GM18507 (cell line): ENCODE data around the gene DHRS7B.
"Not testable (repeated sequence)": the region's sequence is repeated elsewhere in the genome, so short reads cannot be mapped to it uniquely, and the experiment has no call there.

Experiments used
- DNase-seq: peaks from one replicate; pipeline ENCODE4 v3.0.0; 2011; ENCODE audit warnings: low read depth; ENCODE audit not compliant: insufficient read length; ENCODE audit errors: extremely low spot score
- FAIRE-seq: peaks from 2 replicates; lab custom pipeline; 2011; peaks lifted over from hg19 to GRCh38; lab: Jason Lieb, UNC

Gene DHRS7B

GRCh38 chr17:21144299-21144698, 17.5 kb downstream of the DHRS7B start:
- DNase-seq, FAIRE-seq: not testable (repeated sequence)

GRCh38 chr17:21146362-21147015, 19.7 kb downstream of the DHRS7B start:
- DNase-seq: no peak
- no peak for FAIRE-seq

DNA sequence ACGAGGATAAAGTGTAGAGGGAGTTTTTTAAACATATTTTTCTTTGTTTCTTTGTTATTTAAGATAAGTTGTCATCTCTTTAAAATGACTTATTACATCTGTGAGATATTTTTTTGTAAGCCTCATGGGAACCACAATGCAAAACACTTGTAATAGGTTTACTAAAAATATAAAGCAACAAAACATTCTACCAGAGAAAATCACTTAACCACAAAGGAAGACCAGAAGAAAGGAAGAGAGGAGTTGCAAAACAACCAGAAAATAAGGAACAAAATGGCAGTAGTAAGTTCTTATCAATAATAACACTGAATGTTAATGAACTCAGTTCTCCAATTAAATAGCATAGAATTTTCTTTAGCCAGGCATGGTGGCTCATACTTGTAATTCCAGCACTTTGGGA, 22.9 kb downstream of the DHRS7B start:
- FAIRE-seq: no peak
- no peak for DNase-seq

DNA sequence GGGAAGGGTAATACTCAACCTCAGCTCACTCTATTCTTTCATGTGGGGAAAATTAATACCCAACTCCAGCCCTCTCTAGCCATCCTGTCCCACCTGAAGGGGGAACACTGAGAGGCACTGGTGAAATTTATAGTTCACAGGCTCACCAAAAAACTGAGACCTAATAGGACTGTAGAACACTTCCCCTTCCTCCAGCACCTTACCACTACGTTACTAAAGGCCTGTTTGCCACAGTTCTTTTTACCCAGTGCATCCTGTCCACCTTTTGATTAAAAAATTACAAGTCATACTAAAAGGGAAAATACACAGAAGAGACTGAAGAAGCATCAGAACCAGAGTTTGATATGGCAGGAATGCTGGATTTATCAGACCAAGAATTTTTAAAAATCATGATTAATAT, 26.0 kb downstream of the DHRS7B start:
- DNase-seq (no peak), FAIRE-seq (no peak)

GRCh38 chr17:21157586-21158370, 31.0 kb downstream of the DHRS7B start:
- DNase-seq (no peak), FAIRE-seq (no peak)

- FAIRE-seq (no peak), DNase-seq (no peak)
Observed at GRCh38 chr17:21160401-21160800, 33.6 kb downstream of the DHRS7B start.

DNA sequence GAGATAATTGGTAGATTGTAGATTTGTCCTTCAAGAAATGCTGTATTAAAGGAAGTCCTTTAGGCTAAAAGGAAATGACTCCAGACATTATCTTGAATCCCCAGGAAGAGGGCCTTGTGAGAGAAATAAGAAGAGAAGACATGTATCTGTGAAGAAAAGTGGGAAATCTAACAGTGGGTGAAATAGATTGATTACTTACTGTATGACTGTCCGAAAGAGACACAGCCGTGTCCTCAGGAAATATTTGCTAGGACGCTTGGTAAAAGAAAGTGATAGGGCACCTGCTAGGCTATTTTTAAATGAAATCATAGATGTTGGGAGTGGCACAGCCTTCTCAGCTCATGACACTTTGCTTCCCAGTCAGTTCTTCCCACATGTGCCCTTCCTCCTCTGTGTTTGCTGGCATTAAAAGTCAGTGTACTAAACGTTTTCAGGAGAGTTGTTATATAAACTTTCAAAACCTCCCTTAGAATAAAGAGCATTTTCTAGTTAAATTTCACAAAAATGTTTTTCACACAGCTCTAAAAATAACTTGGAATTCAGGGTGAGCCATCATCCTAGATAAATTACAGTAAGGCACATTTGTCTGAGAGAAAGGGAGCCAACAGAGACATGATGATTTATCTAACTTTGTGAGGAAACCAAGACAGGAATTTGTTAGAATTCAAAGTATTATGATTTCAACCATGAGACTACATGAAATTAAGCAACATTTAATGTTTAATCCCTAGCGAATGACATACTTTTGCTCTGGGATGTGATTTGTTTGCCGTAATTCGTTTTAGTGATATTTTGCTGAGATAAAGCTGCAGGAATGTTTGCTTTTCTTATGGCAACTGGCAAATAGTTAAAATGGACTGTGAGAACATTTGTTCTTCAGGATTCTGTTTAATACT, 35.0 kb downstream of the DHRS7B start:
- FAIRE-seq (no peak), DNase-seq (no peak)

DNA sequence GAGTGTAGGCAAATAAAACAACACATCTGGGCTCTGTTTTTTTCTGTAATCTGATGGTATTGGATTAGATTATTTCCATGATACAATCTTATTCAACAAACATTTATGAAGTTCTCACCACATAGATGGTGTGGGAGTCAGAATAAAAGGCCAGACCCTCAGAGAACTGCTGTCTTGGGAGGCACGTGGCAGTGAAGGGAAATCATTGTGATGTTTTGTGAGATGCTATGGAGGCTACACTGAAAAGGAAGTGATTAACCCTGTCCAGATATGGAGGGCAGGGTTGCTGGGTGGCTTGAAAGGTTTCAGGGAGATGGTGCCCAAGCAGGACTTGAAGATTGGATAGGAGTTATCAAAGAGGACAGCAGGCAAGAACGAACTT, 35.6 kb downstream of the DHRS7B start:
- DNase-seq (no peak), FAIRE-seq (no peak)

DNA sequence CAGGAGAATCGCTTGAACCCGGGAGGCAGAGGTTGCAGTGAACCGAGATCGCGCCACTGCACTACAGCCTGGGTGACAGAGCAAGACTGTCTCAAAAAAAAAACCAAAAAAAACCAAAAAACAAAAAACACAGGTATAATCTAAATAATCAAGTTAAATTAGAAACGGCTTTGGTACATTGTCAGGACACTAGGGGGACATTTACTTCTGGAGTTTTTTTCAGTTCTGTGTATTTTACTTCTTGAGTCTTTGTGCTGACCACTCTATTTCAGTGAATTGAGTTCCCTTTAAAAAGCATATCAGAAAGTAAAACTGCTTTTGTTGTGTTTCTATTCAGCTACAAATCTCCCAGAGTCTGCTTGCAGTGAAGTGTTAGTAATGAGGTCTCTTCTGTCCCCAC, 36.3 kb downstream of the DHRS7B start:
- DNase-seq: no peak
- FAIRE-seq: no peak

DNA sequence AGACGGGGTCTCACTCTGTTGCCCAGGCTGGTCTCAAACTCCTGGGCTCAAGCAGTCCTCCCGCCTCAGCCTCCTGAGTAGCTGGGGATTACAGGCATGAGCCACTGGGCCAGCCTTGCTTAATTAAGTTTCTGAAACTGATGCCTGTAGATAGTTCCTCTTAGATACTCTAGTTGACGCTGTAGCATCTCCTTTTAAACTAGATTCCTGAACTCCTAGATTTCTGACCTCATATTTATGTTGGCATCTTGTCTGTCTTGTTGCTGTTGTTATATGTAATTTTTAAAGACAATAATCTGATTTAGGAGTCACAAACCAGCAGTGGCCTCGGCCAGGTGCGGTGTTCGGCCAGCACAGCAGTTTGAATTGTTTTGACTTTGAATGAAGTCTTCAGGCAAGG, 37.5 kb downstream of the DHRS7B start:
- DNase-seq: no peak
- no peak for FAIRE-seq

- no peak for FAIRE-seq
Observed at GRCh38 chr17:21164620-21165019, 37.9 kb downstream of the DHRS7B start.

GRCh38 chr17:21165922-21166594, 39.3 kb downstream of the DHRS7B start:
- DNase-seq (no peak), FAIRE-seq (no peak)

More at GRCh38 chr17:21164620-21165019, 37.9 kb downstream of the DHRS7B start:
- DNase-seq: no peak

DNA sequence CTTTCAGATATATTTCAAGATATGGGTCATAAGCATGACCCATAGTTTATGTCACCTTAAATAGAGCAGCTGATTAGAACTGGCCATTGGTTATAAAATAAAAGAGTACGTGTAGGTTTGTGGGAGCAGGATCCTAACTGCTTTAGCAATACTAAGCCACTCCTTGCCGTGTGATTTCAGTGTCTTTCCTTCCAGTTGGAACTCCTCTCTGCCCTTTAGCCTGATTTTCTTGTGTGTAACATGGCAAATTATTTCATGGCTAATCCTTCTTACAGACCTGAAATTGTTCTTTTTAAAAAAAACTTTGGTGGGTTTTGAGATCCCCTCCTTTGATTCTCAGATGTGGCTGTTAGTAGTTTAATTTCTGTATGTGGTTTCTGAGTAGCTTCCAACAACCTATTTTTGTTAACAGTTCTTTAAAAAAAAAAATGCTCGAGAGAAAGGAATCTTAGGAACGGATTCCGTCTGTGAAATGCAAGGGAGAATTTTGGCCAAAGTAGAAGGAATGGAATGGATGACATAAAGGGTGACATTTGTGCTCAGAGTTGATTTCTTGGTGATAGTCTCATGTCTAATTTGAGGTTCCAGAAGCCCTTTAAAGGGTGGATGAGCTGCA, 39.9 kb downstream of the DHRS7B start:
- FAIRE-seq (no peak), DNase-seq (no peak)

DNA sequence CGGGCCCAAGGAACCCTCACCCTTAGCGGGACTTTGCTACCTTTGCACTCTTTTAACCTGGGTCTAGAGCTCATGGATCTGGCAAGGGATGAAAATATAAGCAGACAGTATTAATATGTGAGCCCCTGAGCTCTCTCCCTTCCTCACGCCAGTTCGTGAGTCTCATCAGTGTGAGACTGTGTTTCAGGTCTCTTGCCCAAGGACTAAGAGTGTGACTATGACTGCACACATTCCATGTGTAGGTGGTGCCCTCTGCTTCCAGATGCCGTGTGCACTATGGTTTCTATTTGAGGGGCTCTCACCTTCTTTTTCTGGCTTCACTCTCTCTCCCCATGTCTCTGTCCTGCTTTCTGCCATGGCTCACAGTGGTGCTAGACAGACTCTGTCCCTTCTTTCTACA, 40.5 kb downstream of the DHRS7B start:
- FAIRE-seq: no peak
- no peak for DNase-seq

DNA sequence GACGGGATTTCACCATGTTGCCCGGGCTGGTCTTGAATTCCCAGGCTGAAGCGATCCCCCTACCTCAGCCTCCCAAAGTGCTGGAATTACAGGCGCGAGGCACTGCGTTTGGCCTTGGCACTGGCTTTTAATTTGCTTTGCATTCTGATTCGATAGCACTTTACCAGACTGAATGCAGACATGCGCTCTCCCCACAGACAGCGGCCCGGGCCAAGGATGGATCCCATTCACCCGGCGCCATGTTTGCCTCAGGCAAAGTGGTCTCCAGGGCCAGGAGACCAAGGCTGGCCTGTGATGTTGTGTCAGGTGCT, 41.7 kb downstream of the DHRS7B start:
- FAIRE-seq: no peak
- DNase-seq: no peak

- FAIRE-seq (no peak), DNase-seq (no peak)
Observed at GRCh38 chr17:21169496-21169895, 42.7 kb downstream of the DHRS7B start.

GRCh38 chr17:21170809-21171208, 44.0 kb downstream of the DHRS7B start:
- no peak for FAIRE-seq
- no peak for DNase-seq

DNA sequence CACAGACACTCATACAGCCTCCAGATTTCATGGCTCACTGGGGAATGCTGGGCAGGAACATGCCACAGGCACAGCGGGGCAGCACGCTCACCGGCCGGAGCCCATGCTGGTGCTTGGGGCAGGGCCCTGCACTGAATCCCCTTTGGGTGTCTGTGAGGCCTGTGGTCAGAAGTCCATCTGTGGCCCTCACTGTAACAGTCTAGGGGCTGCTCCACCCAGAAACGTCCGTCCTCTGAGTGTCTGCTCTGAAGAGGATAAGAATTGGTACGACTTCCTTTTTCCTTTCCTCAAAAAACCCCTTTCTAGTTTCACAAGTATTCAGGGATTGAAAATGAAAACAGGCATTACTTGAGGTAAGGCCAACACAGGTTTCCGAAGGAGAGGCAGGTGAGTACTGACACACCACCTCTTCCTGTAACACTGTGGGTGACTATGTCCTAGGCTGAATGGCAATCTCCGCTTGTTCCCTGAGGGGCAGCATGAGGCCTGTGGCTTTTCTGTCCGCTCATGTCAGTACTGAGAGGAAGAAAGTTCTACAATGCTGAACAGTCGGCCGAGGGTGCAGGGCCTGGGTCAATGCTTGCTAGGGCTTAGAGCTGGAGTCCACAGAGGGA, 44.7 kb downstream of the DHRS7B start:
- peak; percentile 39 for DNase-seq
- peak; percentile 91 for FAIRE-seq

DNA sequence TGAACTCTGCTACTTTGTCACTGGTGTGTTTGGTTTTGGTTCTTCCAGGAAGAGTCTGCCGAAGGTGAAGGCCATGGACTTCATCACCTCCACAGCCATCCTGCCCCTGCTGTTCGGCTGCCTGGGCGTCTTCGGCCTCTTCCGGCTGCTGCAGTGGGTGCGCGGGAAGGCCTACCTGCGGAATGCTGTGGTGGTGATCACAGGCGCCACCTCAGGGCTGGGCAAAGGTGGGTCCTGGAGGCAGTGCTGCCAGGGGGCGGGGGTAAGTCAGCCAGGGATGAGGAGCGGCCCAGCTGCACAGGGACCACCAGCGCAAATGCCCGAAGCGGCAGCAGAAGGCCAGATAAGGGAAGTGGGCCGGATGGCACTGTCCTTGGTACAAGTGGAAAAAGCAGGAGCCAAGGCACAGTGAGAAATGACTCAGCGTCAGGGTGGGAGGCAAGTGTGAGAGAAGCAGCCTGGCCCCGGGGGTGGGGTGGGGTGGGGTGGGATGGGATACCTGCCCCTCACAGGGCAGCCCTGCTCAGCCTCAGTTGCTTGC, 45.3 kb downstream of the DHRS7B start:
- no peak for DNase-seq
- no peak for FAIRE-seq
